ENCODE measurements around the gene FANCL.
"Not testable (repeated sequence)": the region's sequence is repeated elsewhere in the genome, so short reads cannot be mapped to it uniquely, and the experiment has no call there.

The FANCL gene

GRCh38 chr2:58261209-58261608 lies 20.1 kb upstream of the FANCL start:
- in situ Hi-C loops (cut with HindIII; ENCODE audit: low sequenced_read_pairs): no loop called here
- no peak for DNase-seq (ENCODE audit: low read depth)
- no peak overlapping the region for H3K4me3 ChIP-seq (ENCODE audit: low read depth, low read length)
- TF ChIP-seq, protein P1, sequence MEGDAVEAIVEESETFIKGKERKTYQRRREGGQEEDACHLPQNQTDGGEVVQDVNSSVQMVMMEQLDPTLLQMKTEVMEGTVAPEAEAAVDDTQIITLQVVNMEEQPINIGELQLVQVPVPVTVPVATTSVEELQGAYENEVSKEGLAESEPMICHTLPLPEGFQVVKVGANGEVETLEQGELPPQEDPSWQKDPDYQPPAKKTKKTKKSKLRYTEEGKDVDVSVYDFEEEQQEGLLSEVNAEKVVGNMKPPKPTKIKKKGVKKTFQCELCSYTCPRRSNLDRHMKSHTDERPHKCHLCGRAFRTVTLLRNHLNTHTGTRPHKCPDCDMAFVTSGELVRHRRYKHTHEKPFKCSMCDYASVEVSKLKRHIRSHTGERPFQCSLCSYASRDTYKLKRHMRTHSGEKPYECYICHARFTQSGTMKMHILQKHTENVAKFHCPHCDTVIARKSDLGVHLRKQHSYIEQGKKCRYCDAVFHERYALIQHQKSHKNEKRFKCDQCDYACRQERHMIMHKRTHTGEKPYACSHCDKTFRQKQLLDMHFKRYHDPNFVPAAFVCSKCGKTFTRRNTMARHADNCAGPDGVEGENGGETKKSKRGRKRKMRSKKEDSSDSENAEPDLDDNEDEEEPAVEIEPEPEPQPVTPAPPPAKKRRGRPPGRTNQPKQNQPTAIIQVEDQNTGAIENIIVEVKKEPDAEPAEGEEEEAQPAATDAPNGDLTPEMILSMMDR (IDR thresholded peaks at IDR 0.05; ENCODE audit: low read depth, low read length, missing control alignments): no peak

DNA sequence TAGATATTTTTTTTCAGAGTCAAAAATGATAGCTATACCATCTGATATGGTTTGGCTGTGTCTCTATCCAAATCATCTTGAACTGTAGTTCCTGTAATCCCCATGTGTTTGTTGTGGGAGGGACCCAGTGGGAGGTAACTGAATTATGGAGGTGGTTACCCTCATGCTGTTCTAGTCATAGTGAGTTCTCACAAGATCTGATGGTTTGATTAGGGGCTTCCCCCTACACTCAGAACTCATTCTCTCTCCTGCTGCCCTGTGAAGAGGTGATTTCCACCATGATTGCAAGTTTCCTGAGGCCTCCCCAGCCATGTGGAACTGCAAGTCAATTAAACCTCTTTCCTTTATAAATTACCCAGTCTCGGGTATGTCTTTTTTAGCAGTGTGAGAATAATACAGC lies 17.3 kb upstream of the FANCL start:
- DNase-seq (ENCODE audit: low read depth); H3K4me3 ChIP-seq (ENCODE audit: low read depth, low read length); in situ Hi-C loops (cut with HindIII; ENCODE audit: low sequenced_read_pairs): not testable (repeated sequence)

DNA sequence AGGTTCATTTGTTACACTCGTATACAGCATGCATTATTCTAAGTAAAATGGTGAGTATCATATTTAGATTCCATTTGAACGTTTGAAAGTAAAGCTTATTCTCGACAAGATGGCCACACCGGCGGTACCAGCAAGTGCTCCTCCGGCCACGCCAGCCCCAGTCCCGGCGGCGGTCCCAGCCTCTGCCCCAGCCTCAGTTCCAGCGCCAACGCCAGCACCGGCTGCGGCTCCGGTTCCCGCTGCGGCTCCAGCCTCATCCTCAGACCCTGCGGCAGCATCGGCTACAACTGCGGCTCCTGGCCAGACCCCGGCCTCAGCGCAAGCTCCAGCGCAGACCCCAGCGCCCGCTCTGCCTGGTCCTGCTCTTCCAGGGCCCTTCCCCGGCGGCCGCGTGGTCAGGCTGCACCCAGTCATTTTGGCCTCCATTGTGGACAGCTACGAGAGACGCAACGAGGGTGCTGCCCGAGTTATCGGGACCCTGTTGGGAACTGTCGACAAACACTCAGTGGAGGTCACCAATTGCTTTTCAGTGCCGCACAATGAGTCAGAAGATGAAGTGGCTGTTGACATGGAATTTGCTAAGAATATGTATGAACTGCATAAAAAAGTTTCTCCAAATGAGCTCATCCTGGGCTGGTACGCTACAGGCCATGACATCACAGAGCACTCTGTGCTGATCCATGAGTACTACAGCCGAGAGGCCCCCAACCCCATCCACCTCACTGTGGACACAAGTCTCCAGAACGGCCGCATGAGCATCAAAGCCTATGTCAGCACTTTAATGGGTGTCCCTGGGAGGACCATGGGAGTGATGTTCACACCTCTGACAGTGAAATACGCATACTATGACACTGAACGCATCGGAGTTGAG lies 10.4 kb upstream of the FANCL start:
- in situ Hi-C loops (cut with HindIII; ENCODE audit: low sequenced_read_pairs); DNase-seq (ENCODE audit: low read depth); H3K4me3 ChIP-seq (ENCODE audit: low read depth, low read length): not testable (repeated sequence)

GRCh38 chr2:58241546-58241864 lies 380 bp upstream of the FANCL start:
- no peak for DNase-seq (ENCODE audit: low read depth)
- H3K4me3 ChIP-seq (ENCODE audit: low read depth, low read length): peak overlapping the region; percentile 67
- in situ Hi-C loops (cut with HindIII; ENCODE audit: low sequenced_read_pairs): no loop called here
- TF ChIP-seq, protein P1 (IDR thresholded peaks at IDR 0.05; ENCODE audit: low read depth, low read length, missing control alignments): no peak

DNA sequence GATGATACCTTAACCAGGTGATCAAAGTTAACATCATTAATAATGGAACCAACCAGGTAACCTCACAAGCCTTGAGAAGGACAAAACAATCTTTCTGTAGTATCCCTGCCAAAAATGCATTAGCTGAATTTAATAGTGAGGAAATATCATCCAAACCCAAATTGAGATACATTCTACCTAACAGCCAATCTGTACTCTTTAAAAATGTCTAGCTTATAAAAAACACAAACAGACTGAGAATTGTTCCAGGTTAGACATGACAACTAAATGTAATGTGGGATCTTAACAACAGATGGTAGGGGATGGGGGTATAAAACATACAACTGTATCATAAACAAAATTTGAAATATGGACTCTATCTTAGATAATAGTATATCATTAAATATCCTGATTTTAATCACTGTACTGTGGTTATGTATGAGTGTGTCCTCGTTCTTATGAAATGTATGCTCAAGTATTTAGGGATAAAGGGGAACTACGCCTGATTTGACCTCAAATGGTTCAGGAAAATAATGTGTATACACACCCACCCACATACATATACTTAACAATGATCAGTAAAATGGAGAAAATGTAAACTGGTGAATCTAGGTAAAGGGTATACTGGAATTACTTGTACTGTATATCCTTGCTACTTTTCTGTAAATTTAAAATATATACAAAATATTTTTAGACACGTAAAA lies 1.7 kb downstream of the FANCL start:
- no peak for DNase-seq (ENCODE audit: low read depth)
- in situ Hi-C loops (cut with HindIII; ENCODE audit: low sequenced_read_pairs): no loop called here
- TF ChIP-seq, protein P1 (IDR thresholded peaks at IDR 0.05; ENCODE audit: low read depth, low read length, missing control alignments): no peak
- no peak overlapping the region for H3K4me3 ChIP-seq (ENCODE audit: low read depth, low read length)

GRCh38 chr2:58237741-58238140 lies 3.4 kb downstream of the FANCL start:
- TF ChIP-seq, protein P1 (IDR thresholded peaks at IDR 0.05; ENCODE audit: low read depth, low read length, missing control alignments): no peak
- in situ Hi-C loops (cut with HindIII; ENCODE audit: low sequenced_read_pairs): no loop called here
- no peak overlapping the region for H3K4me3 ChIP-seq (ENCODE audit: low read depth, low read length)
- no peak for DNase-seq (ENCODE audit: low read depth)

GRCh38 chr2:58235984-58236383 lies 5.1 kb downstream of the FANCL start:
- in situ Hi-C loops (cut with HindIII; ENCODE audit: low sequenced_read_pairs): no loop called here
- DNase-seq (ENCODE audit: low read depth): no peak
- TF ChIP-seq, protein P1 (IDR thresholded peaks at IDR 0.05; ENCODE audit: low read depth, low read length, missing control alignments): no peak
- H3K4me3 ChIP-seq (ENCODE audit: low read depth, low read length): no peak overlapping the region
